ENCODE results near the gene TWSG1.

DNA sequence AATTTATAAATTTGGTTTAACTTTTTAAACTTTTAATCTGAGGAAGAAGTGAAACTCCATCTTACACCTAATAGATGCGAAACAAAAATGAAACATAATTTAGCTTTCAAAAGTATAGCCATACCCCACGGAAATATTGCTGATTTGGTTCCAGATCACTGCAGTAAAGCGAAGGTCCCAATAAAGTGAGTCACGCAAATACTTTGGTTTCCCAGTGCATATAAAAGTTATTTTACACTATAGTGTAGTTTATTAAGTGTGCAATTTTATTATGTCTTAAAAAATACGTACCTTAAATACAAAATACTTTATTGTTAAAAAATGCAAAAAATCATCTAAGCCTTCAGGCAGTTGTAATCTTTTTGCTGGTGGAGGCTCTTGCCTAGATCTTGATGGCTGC lies 55.1 kb downstream of the TWSG1 start:
- TF ChIP-seq, protein P1, sequence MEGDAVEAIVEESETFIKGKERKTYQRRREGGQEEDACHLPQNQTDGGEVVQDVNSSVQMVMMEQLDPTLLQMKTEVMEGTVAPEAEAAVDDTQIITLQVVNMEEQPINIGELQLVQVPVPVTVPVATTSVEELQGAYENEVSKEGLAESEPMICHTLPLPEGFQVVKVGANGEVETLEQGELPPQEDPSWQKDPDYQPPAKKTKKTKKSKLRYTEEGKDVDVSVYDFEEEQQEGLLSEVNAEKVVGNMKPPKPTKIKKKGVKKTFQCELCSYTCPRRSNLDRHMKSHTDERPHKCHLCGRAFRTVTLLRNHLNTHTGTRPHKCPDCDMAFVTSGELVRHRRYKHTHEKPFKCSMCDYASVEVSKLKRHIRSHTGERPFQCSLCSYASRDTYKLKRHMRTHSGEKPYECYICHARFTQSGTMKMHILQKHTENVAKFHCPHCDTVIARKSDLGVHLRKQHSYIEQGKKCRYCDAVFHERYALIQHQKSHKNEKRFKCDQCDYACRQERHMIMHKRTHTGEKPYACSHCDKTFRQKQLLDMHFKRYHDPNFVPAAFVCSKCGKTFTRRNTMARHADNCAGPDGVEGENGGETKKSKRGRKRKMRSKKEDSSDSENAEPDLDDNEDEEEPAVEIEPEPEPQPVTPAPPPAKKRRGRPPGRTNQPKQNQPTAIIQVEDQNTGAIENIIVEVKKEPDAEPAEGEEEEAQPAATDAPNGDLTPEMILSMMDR (IDR thresholded peaks at IDR 0.05), result no peak
- no peak for TF ChIP-seq POLR2A (IDR thresholded peaks at IDR 0.05)

Data from esophagus squamous epithelium (tissue), 4 donors.